HEK293T (cell line): ENCODE measurements around the gene C17orf100.
"Not testable (repeated sequence)": the region's sequence is repeated elsewhere in the genome, so short reads cannot be mapped to it uniquely, and the experiment has no call there.

Source experiments
- CTCF ChIA-PET: fragments of 350-600 bp; formaldehyde crosslinking; extraction: SDS; loops from one replicate; lab custom pipeline; 2021; ENCODE audit warnings: antibody characterized with exemption, inconsistent platforms; lab: Yijun Ruan, JAX
- POLR2A ChIA-PET: fragments of 350-600 bp; formaldehyde crosslinking; extraction: SDS; loops from one replicate; lab custom pipeline; 2020; ENCODE audit warnings: antibody characterized with exemption, inconsistent platforms; lab: Yijun Ruan, JAX
- DNase-seq: peaks from one replicate; pipeline ENCODE4 v3.0.0; 2012; ENCODE audit warnings: mixed read lengths; ENCODE audit errors: extremely low spot score
- ARNT ChIP-seq: fragments of 450-650 bp; IDR thresholded peaks from 2 replicates; pipeline ENCODE4 v1.6.1; 2017; ENCODE audit warnings: mild to moderate bottlenecking
- BHLHE40 ChIP-seq: fragments of 450-650 bp; IDR thresholded peaks from 2 replicates; pipeline ENCODE4 v1.6.1; 2016; ENCODE audit warnings: mild to moderate bottlenecking, moderate library complexity, borderline replicate concordance
- CTBP1 ChIP-seq: fragments of 450-650 bp; IDR thresholded peaks from 2 replicates; pipeline ENCODE4 v1.6.1; 2016; ENCODE audit warnings: borderline replicate concordance
- ELF4 ChIP-seq: fragments of 450-650 bp; IDR thresholded peaks from 2 replicates; pipeline ENCODE4 v1.6.1; 2017; ENCODE audit warnings: antibody characterized with exemption
- FOXA1 ChIP-seq: fragments of 450-650 bp; IDR thresholded peaks from 2 replicates; pipeline ENCODE4 v1.6.1; 2016; ENCODE audit warnings: mild to moderate bottlenecking
- FOXK2 ChIP-seq: fragments of 450-650 bp; IDR thresholded peaks from 2 replicates; pipeline ENCODE4 v1.6.1; 2016; ENCODE audit warnings: mild to moderate bottlenecking
- FOXM1 ChIP-seq: fragments of 450-650 bp; IDR thresholded peaks from 2 replicates; pipeline ENCODE4 v1.6.1; 2017; ENCODE audit warnings: mild to moderate bottlenecking, borderline replicate concordance
- HDGF ChIP-seq: fragments of 450-650 bp; IDR thresholded peaks from 2 replicates; pipeline ENCODE4 v1.6.1; 2017; ENCODE audit warnings: antibody characterized with exemption, borderline replicate concordance
- L3MBTL2 ChIP-seq: fragments of 450-650 bp; conservative IDR thresholded peaks from 2 replicates; pipeline ENCODE4 v1.6.1; 2016; ENCODE audit warnings: mild to moderate bottlenecking
- LEF1 ChIP-seq: fragments of 450-650 bp; IDR thresholded peaks from 2 replicates; pipeline ENCODE4 v1.6.1; 2017; ENCODE audit warnings: mild to moderate bottlenecking, borderline replicate concordance
- NFRKB ChIP-seq: fragments of 450-650 bp; IDR thresholded peaks from 2 replicates; pipeline ENCODE4 v1.6.1; 2016; ENCODE audit warnings: mild to moderate bottlenecking, moderate library complexity
- PKNOX1 ChIP-seq: fragments of 450-650 bp; IDR thresholded peaks from 2 replicates; pipeline ENCODE4 v1.6.1; 2016
- SP1 ChIP-seq: fragments of 450-650 bp; IDR thresholded peaks from 2 replicates; pipeline ENCODE4 v1.6.1; 2017
- SUZ12 ChIP-seq: fragments of 450-650 bp; IDR thresholded peaks from 2 replicates; pipeline ENCODE4 v1.6.1; 2016; ENCODE audit warnings: mild to moderate bottlenecking
- TARDBP ChIP-seq: fragments of 450-650 bp; IDR thresholded peaks from 2 replicates; pipeline ENCODE4 v1.6.1; 2016
- ZNF384 ChIP-seq: fragments of 450-650 bp; IDR thresholded peaks from 2 replicates; pipeline ENCODE4 v1.6.1; 2016

Gene C17orf100

GRCh38 chr17:6660805-6661463 lies 9.4 kb downstream of the C17orf100 start:
- no peak for TF ChIP-seq SP1
- no peak for TF ChIP-seq BHLHE40
- no peak for TF ChIP-seq ZNF384
- TF ChIP-seq CTBP1: no peak
- TF ChIP-seq PKNOX1: no peak
- no peak for TF ChIP-seq LEF1
- no peak for TF ChIP-seq NFRKB
- no peak for TF ChIP-seq TARDBP
- no peak for TF ChIP-seq FOXA1
- no peak for TF ChIP-seq ARNT
- TF ChIP-seq HDGF: no peak
- no peak for TF ChIP-seq SUZ12
- ChIA-PET CTCF (no interaction called here), POLR2A (interaction anchor here (1.4 kb wide), 1 partner anchor 10 kb away, joined by 6 read pairs; the partner anchor contains the start of genes C17orf100 and MED31)
- DNase-seq: no peak

- TF ChIP-seq SP1 (no peak), FOXK2 (no peak), CTBP1 (no peak), BHLHE40 (no peak), NFRKB (no peak), ARNT (no peak), LEF1 (no peak), PKNOX1 (no peak), FOXA1 (no peak), FOXM1 (no peak), SUZ12 (no peak), HDGF (no peak)
- ChIA-PET CTCF (no interaction called here), POLR2A (interaction anchor here (1.4 kb wide), 1 partner anchor 10 kb away, joined by 6 read pairs; the partner anchor contains the start of genes C17orf100 and MED31)
- no peak for DNase-seq
Observed at GRCh38 chr17:6661464-6661848, 9.9 kb downstream of the C17orf100 start.

GRCh38 chr17:6663200-6663599 lies 11.6 kb downstream of the C17orf100 start:
- POLR2A ChIA-PET, DNase-seq, CTCF ChIA-PET: not testable (repeated sequence)

- ChIA-PET CTCF (interaction anchor here (0.6 to 2.0 kb wide), 5 partner anchors 174 to 512 kb away, joined by 3 to 5 read pairs (median 3); no protein-coding TSS in a partner anchor), POLR2A (no interaction called here)
- DNase-seq: peak; percentile 83
- TF ChIP-seq FOXM1 (no peak), HDGF (no peak), ELF4 (no peak), ZNF384 (no peak), L3MBTL2 (no peak), TARDBP (no peak), FOXK2 (no peak), BHLHE40 (no peak), PKNOX1 (no peak), SP1 (no peak), ARNT (no peak), SUZ12 (no peak), LEF1 (no peak), FOXA1 (no peak), CTBP1 (no peak), NFRKB (no peak)
Observed at GRCh38 chr17:6666077-6666521, 14.5 kb downstream of the C17orf100 start.

- TF ChIP-seq FOXK2 (no peak), NFRKB (no peak), L3MBTL2 (no peak), HDGF (no peak), SP1 (no peak), FOXM1 (no peak), PKNOX1 (no peak)
- no peak for DNase-seq
- ChIA-PET POLR2A (no interaction called here), CTCF (interaction anchor here (0.6 to 2.0 kb wide), 5 partner anchors 173 to 512 kb away, joined by 3 to 5 read pairs (median 3); no protein-coding TSS in a partner anchor)
Observed at GRCh38 chr17:6666557-6666956, 15.0 kb downstream of the C17orf100 start.

- CTCF ChIA-PET: interaction anchor here (1.0 to 2.0 kb wide), 2 partner anchors 176 to 511 kb away, joined by 3 to 5 read pairs; no protein-coding TSS in a partner anchor
- no peak for DNase-seq
- POLR2A ChIA-PET: no interaction called here
- TF ChIP-seq L3MBTL2: no peak
- TF ChIP-seq NFRKB: no peak
- TF ChIP-seq HDGF: no peak
- TF ChIP-seq SP1: no peak
- no peak for TF ChIP-seq SUZ12
Observed at GRCh38 chr17:6667516-6667915, 16.0 kb downstream of the C17orf100 start.
